Measurements from ENCODE around the gene PRDM16. TPM values are rescaled to one million over a fixed set of nuclear protein-coding genes. Genes with fewer than 3 reads are reported as not detected.

PRDM16 gene
- polyA plus RNA-seq, 2 of the 4 experiments (the other 2 are of a cell fraction): 0.03 to 0.35 TPM

GRCh38 chr1:3268281-3268680 is 199.3 kb downstream of the PRDM16 start:
- TF ChIP-seq E2F6 (IDR thresholded peaks at IDR 0.05; ENCODE audit: borderline replicate concordance, low read depth): no peak
- no peak for TF ChIP-seq TP53 (CRISPR knock-in tag; IDR thresholded peaks at IDR 0.05)
- no peak for TF ChIP-seq POLR2AphosphoS2 (conservative IDR thresholded peaks at IDR 0.05; ENCODE audit: low read length)
- TF ChIP-seq RFX5 (IDR thresholded peaks at IDR 0.05): no peak
- no peak for TF ChIP-seq ELK1 (IDR thresholded peaks at IDR 0.05; ENCODE audit: low read depth, low read length)
- no peak for TF ChIP-seq ZFP36 (IDR thresholded peaks at IDR 0.05; ENCODE audit: borderline replicate concordance, partially characterized antibody)
- no peak for ATAC-seq
- no peak overlapping the region for H3K4me3 ChIP-seq
- ChIA-PET POLR2A (no interaction called here), CTCF (no interaction called here)
- no peaks in the 10 kb centered on the region for H3K9me3 ChIP-seq
- H3K4me2 ChIP-seq: no peak overlapping the region
- FAIRE-seq: no peak
- 61% methylated on average over 11 of the region's 11 CpGs for whole genome bisulfite sequencing (ENCODE audit: missing lambda C conversion rate)
- no peaks in the 10 kb centered on the region for H3K4me1 ChIP-seq
- DNase-seq (ENCODE audit: low read depth in 1 of 2, low spot score in 1 of 2): no peak
- H3K27ac ChIP-seq: no peak overlapping the region

GRCh38 chr1:3270403-3271245 is 201.6 kb downstream of the PRDM16 start:
- ChIA-PET CTCF (no interaction called here), POLR2A (no interaction called here)
- no peaks in the 10 kb centered on the region for H3K9me3 ChIP-seq
- no peak for DNase-seq (ENCODE audit: low read depth in 1 of 2, low spot score in 1 of 2)
- no peak for TF ChIP-seq RCOR1 (IDR thresholded peaks at IDR 0.05; ENCODE audit: low read depth, low read length)
- no peak for TF ChIP-seq TFCP2L1 (CRISPR knock-in tag; IDR thresholded peaks at IDR 0.05)
- no peak for TF ChIP-seq ZC3H11A (IDR thresholded peaks at IDR 0.05)
- TF ChIP-seq NR3C1 (IDR thresholded peaks at IDR 0.05): no peak
- TF ChIP-seq HMGXB4 (CRISPR knock-in tag; IDR thresholded peaks at IDR 0.05; ENCODE audit: borderline replicate concordance): no peak
- no peak for TF ChIP-seq HEYL (CRISPR knock-in tag; IDR thresholded peaks at IDR 0.05)
- TF ChIP-seq HOXA7 (CRISPR knock-in tag; IDR thresholded peaks at IDR 0.05): no peak
- no peak for TF ChIP-seq RARB (CRISPR knock-in tag; IDR thresholded peaks at IDR 0.05)
- TF ChIP-seq POLR2A (IDR thresholded peaks at IDR 0.05; ENCODE audit: low read length): no peak
- no peak for TF ChIP-seq HOXB13 (CRISPR knock-in tag; IDR thresholded peaks at IDR 0.05; ENCODE audit: low read depth)
- TF ChIP-seq FOSL2 (IDR thresholded peaks at IDR 0.05): no peak
- TF ChIP-seq FOSL2 (CRISPR knock-in tag; IDR thresholded peaks at IDR 0.05): no peak
- TF ChIP-seq CBX2 (IDR thresholded peaks at IDR 0.05; ENCODE audit: borderline replicate concordance, low read depth): no peak
- TF ChIP-seq ATOH8 (CRISPR knock-in tag; IDR thresholded peaks at IDR 0.05; ENCODE audit: low read depth): no peak
- TF ChIP-seq E2F6 (IDR thresholded peaks at IDR 0.05; ENCODE audit: borderline replicate concordance, low read depth): no peak
- TF ChIP-seq CEBPB (IDR thresholded peaks at IDR 0.05): no peak
- no peak for TF ChIP-seq MYC (IDR thresholded peaks at IDR 0.05; ENCODE audit: borderline replicate concordance, low read length)
- TF ChIP-seq JUN (IDR thresholded peaks at IDR 0.05): no peak
- TF ChIP-seq RFX5 (IDR thresholded peaks at IDR 0.05): no peak
- TF ChIP-seq FOSB (CRISPR knock-in tag; IDR thresholded peaks at IDR 0.05): no peak
- WGBS (ENCODE audit: missing lambda C conversion rate): 36% methylated on average over 18 of the region's 27 CpGs
- no peak overlapping the region for H3K4me3 ChIP-seq
- H3K27ac ChIP-seq: no peak overlapping the region
- ATAC-seq: peak in 1 of 2 experiments; percentile 59; a peak in 3 of 6 replicates
- H3K4me2 ChIP-seq: no peak overlapping the region
- no peaks in the 10 kb centered on the region for H3K4me1 ChIP-seq
- FAIRE-seq: no peak

All from A549 (cell line).